SU-DHL-6 (cell line): Measurements from ENCODE around the gene PANX2.
"Not testable (repeated sequence)": the region's sequence is repeated elsewhere in the genome, so short reads cannot be mapped to it uniquely, and the experiment has no call there.

Experiments
- H2AFZ ChIP-seq: fragments of 200-600 bp; sonication (generic); 2 replicates; pipeline ENCODE4 v1.6.1; 2014; ENCODE audit warnings: low read depth, mild to moderate bottlenecking, moderate library complexity, mixed read lengths, antibody characterized with exemption, low read length; ENCODE audit not compliant: severe bottlenecking
- H3F3A ChIP-seq: fragments of 200-600 bp; shearing (Covaris generic); 2 replicates; pipeline ENCODE4 v1.6.0; 2016; ENCODE audit warnings: antibody characterized with exemption, mild to moderate bottlenecking; ENCODE audit not compliant: insufficient read depth
- H3K27ac ChIP-seq: fragments of 200-600 bp; sonication (generic); 2 replicates; pipeline ENCODE4 v1.5.1; 2016; ENCODE audit warnings: low read depth, mild to moderate bottlenecking, low read length, moderate library complexity, mixed read lengths
- H3K27me3 ChIP-seq: fragments of 200-600 bp; sonication (generic), shearing (Covaris generic); 2 replicates; pipeline ENCODE4 v1.6.0; 2014; ENCODE audit warnings: mild to moderate bottlenecking, low read length
- H3K36me3 ChIP-seq: fragments of 200-600 bp; sonication (generic); 2 replicates; pipeline ENCODE4 v1.6.1; 2014; ENCODE audit warnings: mild to moderate bottlenecking, low read length, mixed read lengths
- H3K4me2 ChIP-seq: fragments of 300-600, 200-600 bp; shearing (Covaris generic), sonication (generic); 2 replicates; pipeline ENCODE4 v1.6.0; 2014; ENCODE audit warnings: low read length, low read depth, mild to moderate bottlenecking; ENCODE audit not compliant: poor library complexity, severe bottlenecking
- H3K4me3 ChIP-seq: fragments of 200-600 bp; sonication (generic); 2 replicates; pipeline ENCODE4 v1.5.1; 2014; ENCODE audit warnings: antibody characterized with exemption, low read length, mild to moderate bottlenecking, mixed read lengths; ENCODE audit not compliant: insufficient read depth, poor library complexity, severe bottlenecking
- H3K79me2 ChIP-seq: fragments of 200-600 bp; sonication (generic); 2 replicates; pipeline ENCODE4 v1.6.1; 2014; ENCODE audit warnings: mild to moderate bottlenecking, low read length, moderate library complexity; ENCODE audit not compliant: insufficient read depth
- H3K9ac ChIP-seq: fragments of 200-600 bp; sonication (generic); 2 replicates; pipeline ENCODE4 v1.7.0; 2014; ENCODE audit warnings: mild to moderate bottlenecking, low read length
- H3K9me2 ChIP-seq: fragments of 200-600 bp; sonication (generic); replicated peaks from 2 replicates; pipeline ENCODE4 v1.6.1; 2014; ENCODE audit warnings: low read length; ENCODE audit not compliant: insufficient read depth
- H3K9me3 ChIP-seq: fragments of 200-600 bp; sonication (generic); 2 replicates; pipeline ENCODE4 v1.6.1; 2014; ENCODE audit warnings: low read length, mixed read lengths; ENCODE audit not compliant: insufficient read depth
- H4K20me1 ChIP-seq: fragments of 200-600 bp; sonication (generic); 2 replicates; pipeline ENCODE4 v1.6.1; 2014; ENCODE audit warnings: low read depth, mild to moderate bottlenecking, antibody characterized with exemption, low read length, moderate library complexity, mixed read lengths
- EZH2phosphoT487 ChIP-seq: fragments of 200-600 bp; sonication (generic), shearing (Covaris generic); conservative IDR thresholded peaks from 2 replicates; pipeline ENCODE4 v1.6.1; 2018; ENCODE audit warnings: mild to moderate bottlenecking, antibody characterized with exemption, low read length, moderate library complexity, mixed read lengths
- TF ChIP-seq, protein P1 (sequence below): fragments of 200-600 bp; sonication (generic); IDR thresholded peaks from one replicate; pipeline ENCODE4 v1.5.1; 2017; ENCODE audit warnings: antibody characterized with exemption, mild to moderate bottlenecking, low read length, moderate library complexity; ENCODE audit not compliant: insufficient read depth, poor library complexity, severe bottlenecking

The PANX2 gene

GRCh38 chr22:50203288-50203687 is 32.8 kb downstream of the PANX2 start:
- H3K9me2 ChIP-seq: no peaks in the 10 kb centered on the region
- no peaks in the 10 kb centered on the region for H3K9me3 ChIP-seq
- H3K79me2 ChIP-seq: peaks cover 36% of the 10 kb centered on the region
- no peaks in the 10 kb centered on the region for H4K20me1 ChIP-seq
- TF ChIP-seq, protein P1, sequence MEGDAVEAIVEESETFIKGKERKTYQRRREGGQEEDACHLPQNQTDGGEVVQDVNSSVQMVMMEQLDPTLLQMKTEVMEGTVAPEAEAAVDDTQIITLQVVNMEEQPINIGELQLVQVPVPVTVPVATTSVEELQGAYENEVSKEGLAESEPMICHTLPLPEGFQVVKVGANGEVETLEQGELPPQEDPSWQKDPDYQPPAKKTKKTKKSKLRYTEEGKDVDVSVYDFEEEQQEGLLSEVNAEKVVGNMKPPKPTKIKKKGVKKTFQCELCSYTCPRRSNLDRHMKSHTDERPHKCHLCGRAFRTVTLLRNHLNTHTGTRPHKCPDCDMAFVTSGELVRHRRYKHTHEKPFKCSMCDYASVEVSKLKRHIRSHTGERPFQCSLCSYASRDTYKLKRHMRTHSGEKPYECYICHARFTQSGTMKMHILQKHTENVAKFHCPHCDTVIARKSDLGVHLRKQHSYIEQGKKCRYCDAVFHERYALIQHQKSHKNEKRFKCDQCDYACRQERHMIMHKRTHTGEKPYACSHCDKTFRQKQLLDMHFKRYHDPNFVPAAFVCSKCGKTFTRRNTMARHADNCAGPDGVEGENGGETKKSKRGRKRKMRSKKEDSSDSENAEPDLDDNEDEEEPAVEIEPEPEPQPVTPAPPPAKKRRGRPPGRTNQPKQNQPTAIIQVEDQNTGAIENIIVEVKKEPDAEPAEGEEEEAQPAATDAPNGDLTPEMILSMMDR: no peak
- TF ChIP-seq EZH2phosphoT487: no peak
- no peaks in the 10 kb centered on the region for H3K27me3 ChIP-seq
- H3K4me3 ChIP-seq: no peak overlapping the region
- no peak overlapping the region for H2AFZ ChIP-seq
- H3K9ac ChIP-seq: no peak overlapping the region
- H3K4me2 ChIP-seq: no peak overlapping the region
- no peak overlapping the region for H3K27ac ChIP-seq
- peaks cover 12% of the 10 kb centered on the region; the same call in 1 of the 2 replicates for H3K36me3 ChIP-seq
- H3F3A ChIP-seq: peaks cover 21% of the 10 kb centered on the region

GRCh38 chr22:50204571-50204970 is 34.0 kb downstream of the PANX2 start:
- no peaks in the 10 kb centered on the region for H3K9me3 ChIP-seq
- no peak overlapping the region for H3K9ac ChIP-seq
- H3K9me2 ChIP-seq: no peaks in the 10 kb centered on the region
- H3K4me2 ChIP-seq: no peak overlapping the region
- H3K36me3 ChIP-seq: peaks cover 12% of the 10 kb centered on the region; the same call in 1 of the 2 replicates
- H2AFZ ChIP-seq: no peak overlapping the region
- H3K27me3 ChIP-seq: no peaks in the 10 kb centered on the region
- H3K79me2 ChIP-seq: peaks cover 36% of the 10 kb centered on the region
- H3K27ac ChIP-seq: no peak overlapping the region
- H3K4me3 ChIP-seq: no peak overlapping the region
- TF ChIP-seq, protein P1: no peak
- no peak for TF ChIP-seq EZH2phosphoT487
- peaks cover 9% of the 10 kb centered on the region for H3F3A ChIP-seq
- H4K20me1 ChIP-seq: no peaks in the 10 kb centered on the region

DNA sequence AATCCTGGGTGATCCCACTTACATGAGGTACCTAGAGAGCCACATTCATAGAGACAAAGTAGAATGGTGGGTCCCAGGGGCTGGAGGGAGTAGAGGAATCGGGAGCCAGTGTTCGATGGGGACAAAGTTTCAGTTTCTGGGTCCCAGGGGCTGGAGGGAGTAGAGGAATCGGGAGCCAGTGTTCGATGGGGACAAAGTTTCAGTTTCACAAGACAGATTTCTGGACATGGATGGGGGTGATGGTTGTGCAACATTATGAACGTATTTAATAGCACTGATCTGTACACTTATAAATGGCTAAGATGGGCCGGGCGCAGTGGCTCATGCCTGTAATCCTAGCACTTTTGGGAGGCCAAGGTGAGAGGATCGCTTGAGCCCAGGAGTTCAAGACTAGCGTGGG is 34.5 kb downstream of the PANX2 start:
- not testable (repeated sequence) for H4K20me1 ChIP-seq, H3K9me3 ChIP-seq, H2AFZ ChIP-seq, H3F3A ChIP-seq, H3K9ac ChIP-seq, H3K9me2 ChIP-seq, H3K4me2 ChIP-seq, H3K4me3 ChIP-seq, H3K27me3 ChIP-seq, H3K27ac ChIP-seq
- Histone ChIP-seq H3K79me2 (peaks cover 36% of the 10 kb centered on the region), H3K36me3 (peaks cover 12% of the 10 kb centered on the region; the same call in 1 of the 2 replicates)

DNA sequence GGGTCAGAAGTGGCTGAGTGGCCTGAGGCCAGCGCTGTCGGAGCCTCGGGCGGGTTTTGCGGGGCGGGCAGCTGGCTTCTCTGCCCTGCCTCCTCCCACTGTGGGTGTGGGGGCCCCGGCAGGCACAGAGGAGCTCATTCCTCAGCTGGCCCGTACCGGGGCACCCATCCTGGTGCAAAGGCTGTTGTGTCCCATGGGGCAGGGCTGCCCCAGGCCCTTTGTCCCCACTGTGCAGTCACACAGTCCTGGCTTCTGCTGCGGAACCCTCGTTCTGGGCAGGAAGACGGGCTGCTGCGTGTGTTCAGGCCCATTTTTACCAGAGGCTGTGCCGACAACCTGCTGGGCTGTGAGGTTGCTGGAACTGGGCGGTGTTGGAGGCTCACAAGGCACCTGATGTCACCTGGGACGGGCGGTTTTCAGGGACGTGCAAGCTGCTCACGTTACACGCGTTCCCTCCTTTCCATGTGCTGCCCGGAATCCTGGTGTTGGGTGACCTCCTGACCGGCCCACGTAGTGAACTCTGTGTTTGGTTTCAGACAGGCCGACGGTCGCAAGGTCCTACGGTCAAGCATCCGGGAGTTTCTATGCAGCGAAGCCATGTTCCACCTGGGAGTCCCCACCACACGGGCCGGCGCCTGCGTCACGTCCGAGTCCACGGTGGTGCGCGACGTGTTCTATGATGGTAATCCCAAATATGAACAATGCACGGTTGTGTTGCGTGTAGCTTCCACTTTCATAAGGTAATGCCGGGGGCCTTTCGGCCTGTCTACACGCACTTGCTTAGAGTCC is 35.4 kb downstream of the PANX2 start:
- Histone ChIP-seq H4K20me1 (no peaks in the 10 kb centered on the region; the same call in 1 of the 2 replicates), H3F3A (0 out of 2 replicates have a peak, but pooled peaks cover 7% of the 10 kb centered on the region), H3K4me3 (no peak overlapping the region), H3K9me2 (no peaks in the 10 kb centered on the region), H3K79me2 (peaks cover 38% of the 10 kb centered on the region), H3K36me3 (peaks cover 16% of the 10 kb centered on the region), H3K9me3 (no peaks in the 10 kb centered on the region), H2AFZ (no peak overlapping the region), H3K9ac (no peak overlapping the region), H3K27me3 (no peaks in the 10 kb centered on the region), H3K27ac (no peak overlapping the region), H3K4me2 (no peak overlapping the region)
- TF ChIP-seq, protein P1: no peak
